Activated naive CD4-positive, alpha-beta T cell treated with anti-CD3 and anti-CD28 coated beads, Interleukin-2, amount 50 U/mL, for 16 hours (primary cell): Measurements from ENCODE around the gene CEMIP.

Source experiments
- DNase-seq: peaks from one replicate; pipeline ENCODE4 v3.0.0-alpha.2; 2020

The CEMIP gene

GRCh38 chr15:80830677-80831076 lies 51.5 kb downstream of the CEMIP start:
- no peak for DNase-seq

- DNase-seq = no peak
Measured at GRCh38 chr15:80831192-80831591, 52.0 kb downstream of the CEMIP start.

GRCh38 chr15:80831606-80832224 lies 52.5 kb downstream of the CEMIP start:
- DNase-seq = no peak

GRCh38 chr15:80832686-80833085 lies 53.5 kb downstream of the CEMIP start:
- DNase-seq = no peak

GRCh38 chr15:80834402-80834801 lies 55.2 kb downstream of the CEMIP start:
- DNase-seq = no peak

- DNase-seq = no peak
Measured at GRCh38 chr15:80834906-80835305, 55.7 kb downstream of the CEMIP start.

GRCh38 chr15:80835336-80835735 lies 56.2 kb downstream of the CEMIP start:
- no peak for DNase-seq

- no peak for DNase-seq
Measured at GRCh38 chr15:80836223-80836622, 57.1 kb downstream of the CEMIP start.

GRCh38 chr15:80837006-80837405 lies 57.8 kb downstream of the CEMIP start:
- DNase-seq = no peak

- DNase-seq = no peak
Measured at GRCh38 chr15:80838012-80838411, 58.8 kb downstream of the CEMIP start.

GRCh38 chr15:80838666-80839065 lies 59.5 kb downstream of the CEMIP start:
- no peak for DNase-seq

- no peak for DNase-seq
Measured at GRCh38 chr15:80839764-80840130, 60.6 kb downstream of the CEMIP start.

GRCh38 chr15:80840182-80841130 lies 61.3 kb downstream of the CEMIP start:
- no peak for DNase-seq

GRCh38 chr15:80841541-80841940 lies 62.4 kb downstream of the CEMIP start:
- DNase-seq = no peak

GRCh38 chr15:80844011-80844732 lies 65.0 kb downstream of the CEMIP start:
- no peak for DNase-seq

- DNase-seq = no peak
Measured at GRCh38 chr15:80846031-80846815, 67.1 kb downstream of the CEMIP start.

GRCh38 chr15:80849308-80849707 lies 70.1 kb downstream of the CEMIP start:
- DNase-seq = no peak

GRCh38 chr15:80850941-80851451 lies 71.8 kb downstream of the CEMIP start:
- no peak for DNase-seq

- no peak for DNase-seq
Measured at GRCh38 chr15:80852676-80853075, 73.5 kb downstream of the CEMIP start.

GRCh38 chr15:80854104-80854503 lies 74.9 kb downstream of the CEMIP start:
- DNase-seq = no peak

GRCh38 chr15:80855206-80855605 lies 76.0 kb downstream of the CEMIP start:
- DNase-seq = no peak

- no peak for DNase-seq
Measured at GRCh38 chr15:80856400-80856799, 77.2 kb downstream of the CEMIP start.
